AG08395 (cell line): ENCODE results near the gene TP53I13.

Source experiments
- DNase-seq: peaks from one replicate; pipeline ENCODE4 v3.0.0; 2012; ENCODE audit warnings: mixed read lengths, low spot score

Gene TP53I13

DNA sequence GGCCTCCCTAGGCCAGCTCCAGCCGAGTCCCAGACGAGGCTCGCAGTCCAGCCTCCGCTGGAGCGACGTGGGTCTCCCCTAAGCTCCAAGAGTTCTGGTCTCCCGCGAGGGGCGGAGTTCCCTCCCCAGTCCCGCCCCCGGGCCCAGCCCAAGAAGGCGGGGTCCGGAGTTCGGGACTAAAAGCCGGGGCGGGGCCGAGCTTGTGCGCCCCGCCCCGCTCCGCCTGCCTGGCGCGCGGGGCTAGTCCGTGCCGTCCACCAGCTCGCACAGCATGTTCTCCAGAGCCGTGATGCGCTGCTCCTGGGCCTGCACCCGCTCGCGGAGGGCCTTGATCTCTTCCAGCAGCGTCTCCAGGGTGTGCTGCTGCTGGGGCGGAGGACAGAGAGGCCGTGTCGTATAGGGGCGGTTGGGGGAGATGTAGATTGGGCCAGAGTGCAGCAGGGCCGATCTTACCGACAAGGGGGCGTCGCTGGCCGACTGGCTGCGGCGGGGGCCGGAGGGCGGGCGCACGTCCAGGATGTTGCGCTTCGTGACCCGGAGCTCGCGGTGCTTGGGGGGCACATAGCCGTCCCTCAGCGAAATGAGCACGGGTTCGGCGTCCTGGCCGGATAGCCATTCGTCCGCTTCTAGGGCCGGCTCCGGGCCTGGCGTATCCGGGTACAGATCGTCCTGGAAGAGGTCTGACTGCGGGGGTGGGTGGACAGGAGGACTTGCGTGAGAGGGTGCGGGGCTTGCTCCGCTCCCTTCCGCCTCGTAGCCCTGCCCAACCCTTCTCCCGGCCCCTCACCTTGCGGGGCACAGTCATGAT is 47.2 kb downstream of the TP53I13 start:
- DNase-seq: peak; percentile 93

DNA sequence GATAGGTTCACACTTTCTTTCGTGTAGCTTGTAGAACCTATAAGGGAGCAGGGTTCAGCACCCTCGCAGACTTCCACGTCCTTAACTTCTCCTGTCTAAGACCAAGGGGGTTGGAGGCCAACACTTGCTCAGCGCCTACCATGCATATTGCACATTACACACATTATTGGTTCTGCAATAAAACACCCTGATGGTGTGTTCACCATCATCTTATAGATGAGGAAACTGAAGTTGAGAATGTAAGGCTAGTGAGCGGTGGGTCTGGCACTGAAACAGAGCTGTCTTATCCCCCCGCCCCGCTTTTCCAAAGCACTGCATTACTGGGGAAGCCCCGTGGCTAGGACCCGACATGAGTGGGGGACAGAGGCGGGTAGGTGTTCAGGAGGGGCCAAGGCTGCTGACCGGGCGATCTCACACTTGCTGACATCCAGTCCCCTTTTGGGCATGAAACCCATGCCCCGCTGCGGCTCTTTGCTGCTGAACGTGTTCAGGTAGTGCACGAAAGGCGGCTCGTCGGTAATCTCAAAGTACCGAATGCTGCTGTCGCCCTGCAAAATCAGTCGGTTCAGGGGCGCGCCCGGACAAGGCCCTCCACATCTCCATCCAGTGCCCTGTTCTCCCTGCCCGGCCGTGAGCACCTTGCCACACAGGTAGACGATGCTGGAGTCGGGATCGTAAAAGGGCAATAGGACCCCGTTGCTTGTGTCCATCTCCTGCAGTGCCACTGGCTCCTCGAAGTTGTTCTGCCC is 48.0 kb downstream of the TP53I13 start:
- no peak for DNase-seq

DNA sequence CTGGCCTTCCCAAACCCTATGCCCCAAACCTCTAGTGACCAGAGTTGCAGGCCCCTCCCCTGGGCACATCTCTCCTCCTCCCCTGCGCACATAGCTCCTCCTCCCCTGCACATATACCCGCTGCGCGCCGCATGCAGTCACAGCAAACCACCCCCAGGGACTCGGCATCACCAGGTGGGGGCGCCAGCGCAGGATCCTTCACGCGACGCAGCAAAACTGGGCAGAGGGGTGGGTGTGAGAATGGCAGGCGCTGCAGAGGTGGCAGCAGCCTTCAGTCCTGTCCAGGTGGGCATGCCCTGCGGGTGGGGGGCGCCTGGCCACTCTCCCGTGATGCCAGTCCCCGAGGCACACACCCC is 48.6 kb downstream of the TP53I13 start:
- DNase-seq: peak; percentile 54

DNA sequence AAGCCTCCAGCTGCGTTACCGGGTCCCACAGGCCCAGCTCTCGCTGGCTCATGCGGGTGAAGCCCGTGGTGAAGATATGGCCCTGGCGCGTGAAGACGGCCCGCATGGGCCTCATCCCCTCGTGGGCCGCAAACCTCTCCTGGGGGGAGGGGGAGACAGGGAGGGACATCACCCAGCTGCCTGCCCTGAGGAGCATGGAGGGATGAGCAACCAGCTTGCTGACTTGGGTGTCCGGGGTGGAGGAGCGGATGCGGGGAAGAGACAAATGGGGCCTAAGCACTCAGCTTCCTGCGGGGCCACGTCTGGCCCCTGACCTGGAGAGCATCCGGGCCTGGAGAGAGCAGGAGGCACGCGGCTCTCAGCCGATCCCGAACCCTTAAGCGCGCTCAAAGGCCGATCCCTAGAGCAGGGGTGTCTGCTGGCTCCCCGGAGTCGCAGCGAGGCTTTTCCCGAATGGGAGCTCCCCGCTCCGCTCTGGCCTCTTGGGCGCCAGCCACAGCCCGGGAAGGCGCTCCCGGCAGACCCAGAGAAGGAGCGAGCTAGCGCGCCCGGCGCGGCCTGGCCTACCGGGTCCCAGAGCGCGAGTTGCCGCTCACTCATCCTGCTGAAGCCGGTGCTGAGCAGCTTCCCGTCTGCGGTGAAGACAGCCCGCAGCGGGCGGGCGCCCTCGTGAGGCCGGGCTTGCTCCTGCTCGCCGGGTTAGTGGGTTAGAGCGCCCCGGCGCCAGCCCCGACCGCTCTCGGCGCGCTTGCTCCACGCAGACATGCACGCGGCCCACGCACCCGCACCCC is 49.2 kb downstream of the TP53I13 start:
- peak; percentile 48 for DNase-seq

DNA sequence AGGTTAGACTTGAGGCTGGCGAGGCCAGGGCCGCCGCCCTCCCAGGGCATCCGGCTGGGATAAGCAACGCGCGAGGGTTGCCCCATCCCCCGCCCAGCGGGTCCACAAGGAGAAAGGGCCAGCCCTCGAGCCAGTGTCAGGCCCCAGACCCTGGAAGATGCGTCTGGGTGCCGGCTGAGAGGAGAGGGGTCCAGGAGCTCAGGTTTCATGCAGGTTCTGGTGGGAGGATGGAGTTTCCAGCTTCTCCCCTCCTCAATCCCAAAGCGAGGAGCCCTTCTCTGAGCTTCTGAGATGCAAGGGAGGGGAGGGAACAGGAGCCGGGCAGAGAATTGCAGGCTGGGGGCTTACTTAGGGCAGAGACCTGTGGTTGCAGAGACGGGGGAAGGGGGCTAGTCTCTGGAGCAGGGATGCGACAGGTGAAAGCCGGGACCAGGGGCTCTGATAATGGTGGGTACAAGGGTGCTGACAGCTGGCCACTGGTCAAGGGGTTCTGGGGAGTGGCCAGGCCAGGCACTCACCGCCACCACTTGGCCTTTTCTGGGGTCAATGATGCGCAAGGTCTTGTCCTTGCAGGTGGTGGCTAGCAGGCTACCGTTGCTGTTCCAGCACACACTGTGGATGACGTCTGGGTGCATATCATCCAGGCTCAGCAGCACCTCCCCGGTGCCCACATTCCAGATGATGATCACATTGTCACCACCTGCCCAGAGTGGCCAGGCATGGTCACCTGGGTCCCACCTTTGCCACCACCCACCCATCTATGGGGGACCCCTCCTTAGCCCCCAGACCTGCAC is 50.0 kb downstream of the TP53I13 start:
- DNase-seq: no peak

DNA sequence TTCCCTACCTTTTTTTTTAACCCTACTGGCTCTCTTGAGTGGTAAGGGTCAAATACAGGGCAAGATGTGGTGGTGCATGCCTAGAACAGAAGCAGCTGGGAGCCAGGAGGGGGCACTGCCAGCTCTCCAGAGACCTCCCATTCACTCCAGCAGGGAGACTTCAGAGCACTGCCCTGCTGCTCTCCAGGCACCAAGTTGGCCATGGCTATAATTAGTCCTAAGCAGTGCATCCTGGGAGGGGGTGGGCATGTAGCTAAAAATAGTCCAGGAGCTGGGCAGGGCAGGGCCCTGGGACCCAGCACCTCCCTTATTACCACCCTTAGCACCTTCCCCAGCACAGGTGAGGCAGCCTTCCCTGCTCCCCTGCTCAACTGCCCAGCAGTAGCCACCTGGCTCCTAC is 50.8 kb downstream of the TP53I13 start:
- DNase-seq: peak; percentile 35

DNA sequence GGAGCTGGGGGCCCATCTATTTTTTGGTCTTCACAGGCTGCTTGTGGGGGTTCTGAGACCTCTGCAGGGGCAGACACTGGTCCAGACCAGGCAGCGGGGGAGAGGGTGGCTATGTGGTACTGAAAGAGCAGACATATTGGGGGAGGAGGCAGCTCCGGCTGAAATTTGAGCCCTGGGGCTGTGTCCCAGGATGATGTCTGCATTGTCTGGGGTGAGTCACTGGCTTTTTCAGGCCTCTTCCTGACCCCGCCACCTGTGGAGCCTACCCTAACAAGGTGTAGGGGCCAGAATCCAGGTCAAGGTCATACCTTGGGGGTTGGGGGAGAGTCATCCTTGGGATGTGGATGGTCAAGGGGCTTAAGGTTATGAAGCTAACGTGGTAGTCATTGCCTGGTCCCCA is 51.8 kb downstream of the TP53I13 start:
- DNase-seq: no peak

DNA sequence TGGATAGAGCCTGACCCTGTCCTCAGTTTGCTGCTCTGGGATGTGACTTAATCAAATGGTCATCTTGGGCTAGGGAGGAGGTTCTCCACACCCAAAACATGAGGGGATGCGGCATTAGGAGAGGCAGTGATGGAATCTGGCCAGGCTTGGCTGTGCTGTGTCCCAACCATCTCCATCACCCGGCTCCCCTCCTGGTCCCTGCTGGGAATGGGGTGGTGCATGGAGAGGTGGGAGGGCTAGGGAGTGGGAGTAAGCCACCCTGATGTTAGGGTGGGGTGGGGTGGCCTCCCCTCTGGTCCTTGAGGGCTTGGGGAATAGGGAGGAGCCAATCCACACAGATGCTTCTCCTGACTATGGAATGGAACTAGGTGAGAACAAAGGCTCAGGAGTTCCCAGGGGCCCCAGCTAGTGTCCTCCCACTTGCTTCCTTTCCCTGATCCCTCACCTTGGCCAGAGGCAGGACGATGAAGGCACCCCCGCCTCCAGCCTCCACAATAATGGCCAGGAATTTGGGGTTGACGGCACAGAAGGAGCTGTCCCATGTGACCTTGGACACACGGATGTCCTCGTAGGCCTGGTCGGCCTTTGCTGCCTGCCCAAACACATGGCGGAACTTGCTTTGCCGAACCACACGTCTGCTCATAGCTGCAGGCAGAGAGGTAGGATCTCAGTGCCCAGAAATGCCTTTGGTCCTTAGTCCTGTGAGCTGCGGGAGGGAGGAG is 52.4 kb downstream of the TP53I13 start:
- DNase-seq: no peak

DNA sequence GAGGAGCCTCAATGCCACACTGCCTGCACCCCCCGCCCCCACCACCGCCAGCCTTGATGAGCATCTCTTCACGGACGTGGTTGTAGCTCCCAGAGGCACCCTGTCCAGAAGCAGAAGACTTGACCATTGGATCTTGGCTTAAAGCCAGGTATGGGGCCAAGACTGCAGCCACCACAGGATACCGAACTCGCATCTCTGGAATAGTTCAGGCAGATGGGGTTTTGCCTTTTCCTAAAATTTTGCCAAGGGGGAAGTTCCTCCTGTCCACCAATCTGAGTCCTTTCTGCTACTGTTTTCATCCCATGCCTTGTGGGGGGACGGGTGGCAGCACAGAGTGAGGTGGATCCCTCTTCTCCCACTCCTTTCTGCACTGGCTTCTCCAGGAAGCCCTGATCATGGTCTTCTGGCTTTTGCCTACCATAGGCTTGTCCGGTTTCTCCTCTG is 53.3 kb downstream of the TP53I13 start:
- no peak for DNase-seq
